Measurements from ENCODE around the gene EPHB1.

EPHB1 gene

GRCh38 chr3:134832585-134832984 is 37.5 kb downstream of the EPHB1 start:
- H3K4me3 ChIP-seq (replicated peaks; ENCODE audit: insufficient read depth, low read length), result no peak overlapping the region
- H3K27me3 ChIP-seq (ENCODE audit: insufficient read depth, poor library complexity, severe bottlenecking), result no peaks in the 10 kb centered on the region
- TF ChIP-seq GABPA (IDR thresholded peaks at IDR 0.05; ENCODE audit: low read depth), result no peak
- TF ChIP-seq SPI1 (IDR thresholded peaks at IDR 0.05; ENCODE audit: borderline replicate concordance, low read depth), result no peak
- no peak for TF ChIP-seq REST (IDR thresholded peaks at IDR 0.05; ENCODE audit: insufficient replicate concordance, low read depth)
- TF ChIP-seq POLR2AphosphoS5 (IDR thresholded peaks at IDR 0.05; ENCODE audit: low read depth), result no peak
- no peak for TF ChIP-seq CTCF (IDR thresholded peaks at IDR 0.05; ENCODE audit: insufficient read depth, low read length)
- H3K27ac ChIP-seq (replicated peaks), result no peak overlapping the region
- no peak for DNase-seq (ENCODE audit: low read depth in 1 of 2, low spot score in 1 of 2)

- TF ChIP-seq GABPA (IDR thresholded peaks at IDR 0.05; ENCODE audit: low read depth) (no peak), CTCF (IDR thresholded peaks at IDR 0.05; ENCODE audit: insufficient read depth, low read length) (no peak), SPI1 (IDR thresholded peaks at IDR 0.05; ENCODE audit: borderline replicate concordance, low read depth) (no peak), POLR2AphosphoS5 (IDR thresholded peaks at IDR 0.05; ENCODE audit: low read depth) (no peak), REST (IDR thresholded peaks at IDR 0.05; ENCODE audit: insufficient replicate concordance, low read depth) (no peak)
- Histone ChIP-seq H3K27me3 (ENCODE audit: insufficient read depth, poor library complexity, severe bottlenecking) (no peaks in the 10 kb centered on the region), H3K4me3 (replicated peaks; ENCODE audit: insufficient read depth, low read length) (no peak overlapping the region), H3K27ac (replicated peaks) (no peak overlapping the region)
- DNase-seq (ENCODE audit: low read depth in 1 of 2, low spot score in 1 of 2), result no peak
These were observed 38.5 kb downstream of the EPHB1 start for GRCh38 chr3:134833453-134834163.

- Histone ChIP-seq H3K27me3 (ENCODE audit: insufficient read depth, poor library complexity, severe bottlenecking) (no peaks in the 10 kb centered on the region), H3K27ac (replicated peaks) (no peak overlapping the region), H3K4me3 (replicated peaks; ENCODE audit: insufficient read depth, low read length) (no peak overlapping the region)
- no peak for DNase-seq (ENCODE audit: low read depth in 1 of 2, low spot score in 1 of 2)
- no peak for TF ChIP-seq POLR2AphosphoS5 (IDR thresholded peaks at IDR 0.05; ENCODE audit: low read depth)
- no peak for TF ChIP-seq SPI1 (IDR thresholded peaks at IDR 0.05; ENCODE audit: borderline replicate concordance, low read depth)
- TF ChIP-seq GABPA (IDR thresholded peaks at IDR 0.05; ENCODE audit: low read depth), result no peak
- TF ChIP-seq CTCF (IDR thresholded peaks at IDR 0.05; ENCODE audit: insufficient read depth, low read length), result no peak
- TF ChIP-seq REST (IDR thresholded peaks at IDR 0.05; ENCODE audit: insufficient replicate concordance, low read depth), result no peak
These were observed 41.9 kb downstream of the EPHB1 start for GRCh38 chr3:134836921-134837320.
